Tibial nerve (tissue), 4 donors: Measurements from ENCODE around the gene SSR3. TPM values are rescaled to one million over a fixed set of nuclear protein-coding genes. Genes with fewer than 3 reads are reported as not detected.

Source experiments
- DNase-seq, 2 donors: peaks; one replicate each; pipeline ENCODE4 v3.0.0-alpha.2; 2019; ENCODE audit warnings: low spot score in 2 of 2
- H3K27ac ChIP-seq, 4 donors: fragments of 200-600 bp; sonication (generic) in 3 of 4; one replicate each; pipeline ENCODE4 v1.5.1; 2017 to 2019; ENCODE audit warnings: mild to moderate bottlenecking in 1 of 4
- H3K27me3 ChIP-seq, 2 donors: fragments of 200-600 bp; sonication (generic) in 1 of 2; one replicate each; pipeline versions ENCODE4 v1.5.1 to v1.6.0; 2017 to 2019
- H3K36me3 ChIP-seq, 3 donors: fragments of 200-600 bp; sonication (generic); one replicate each; pipeline ENCODE4 v1.5.1; 2018 to 2019
- H3K4me1 ChIP-seq, 4 donors: fragments of 200-600 bp; sonication (generic) in 3 of 4; one replicate each; pipeline ENCODE4 v1.5.1; 2017 to 2019
- H3K4me3 ChIP-seq, 4 donors: fragments of 200-600 bp; sonication (generic) in 3 of 4; one replicate each; pipeline ENCODE4 v1.5.1; 2017 to 2019; ENCODE audit warnings: mild to moderate bottlenecking in 1 of 4, moderate library complexity in 1 of 4
- H3K9me3 ChIP-seq, 4 donors: fragments of 200-600 bp; sonication (generic) in 3 of 4; one replicate each; pipeline ENCODE4 v1.5.1; 2017 to 2019
- CTCF ChIP-seq, 5 experiments: fragments of 200-600 bp in 3 of 5; fragments of 450-650 bp in 2 of 5; sonication (generic) in 3 of 5; IDR thresholded peaks; one replicate each; pipeline ENCODE4 v1.5.1; 2016 to 2019; ENCODE audit warnings: antibody characterized with exemption in 5 of 5, mild to moderate bottlenecking in 3 of 5, moderate library complexity in 2 of 5
- EP300 ChIP-seq, 2 donors: sonication (generic); formaldehyde crosslinking; IDR thresholded peaks; one replicate each; pipeline ENCODE4 v1.6.1; 2017; ENCODE audit warnings: antibody characterized with exemption in 2 of 2, mild to moderate bottlenecking in 1 of 2
- POLR2A ChIP-seq, 2 donors: fragments of 450-650 bp; IDR thresholded peaks; one replicate each; pipeline ENCODE4 v1.6.1; 2017; ENCODE audit warnings: antibody characterized with exemption in 2 of 2, mild to moderate bottlenecking in 2 of 2, moderate library complexity in 2 of 2
- WGBS, 2 donors: methylation state at CpG; one replicate each; pipeline ENCODE4 v1.1.5; 2018; 5-methylcytosine and 5-hydroxymethylcytosine counted together
- total RNA-seq, 4 donors: library from RNA; depleted of rRNA; stranded (reverse); fragments of >200 nt; gene quantifications; one replicate each; pipeline ENCODE4 v1.1.0, GENCODE V29; 2016

SSR3 gene
- total RNA-seq, 4 donors from 2014 or later = 73.2 to 88.5 (median 79.0) TPM

DNA sequence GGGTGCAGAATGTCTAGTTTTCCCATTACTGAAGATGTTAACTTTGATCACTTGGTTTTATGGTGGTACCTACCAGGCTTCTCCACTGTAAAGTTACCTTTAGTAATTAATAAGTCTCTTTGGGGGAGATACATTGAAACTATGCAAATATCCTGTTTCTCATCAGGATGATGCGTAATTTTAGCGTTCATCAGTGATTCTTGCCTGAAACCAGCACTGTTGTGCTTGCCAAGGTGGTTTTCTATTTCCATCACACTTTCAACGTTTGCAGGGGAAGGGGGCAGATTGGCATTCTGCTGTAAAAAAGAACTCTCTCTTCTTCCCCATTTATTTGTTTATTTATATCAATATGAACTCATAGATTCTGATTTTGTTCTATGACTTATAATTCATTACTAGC, 61.0 kb downstream of the SSR3 start:
- peaks cover 0 to 2% (median 0%) of the 10 kb centered on the region in 4 donors for H3K4me1 ChIP-seq
- 87 to 90% methylated on average over 3 of the region's 3 CpGs for WGBS, 2 donors

GRCh38 chr3:156492801-156493261, 62.1 kb downstream of the SSR3 start:
- H3K9me3 ChIP-seq = no peaks in the 10 kb centered on the region
- H3K4me1 ChIP-seq = peaks cover 0 to 2% (median 0%) of the 10 kb centered on the region in 4 donors
- H3K27ac ChIP-seq = no peak overlapping the region
- WGBS, 2 donors = 54 to 58% methylated on average over 3 of the region's 3 CpGs
- H3K4me3 ChIP-seq = no peak overlapping the region
- H3K36me3 ChIP-seq = no peaks in the 10 kb centered on the region
- TF ChIP-seq EP300 (IDR thresholded peaks at IDR 0.05) = no peak
- TF ChIP-seq POLR2A (IDR thresholded peaks at IDR 0.05) = no peak
- no peak for TF ChIP-seq CTCF (IDR thresholded peaks at IDR 0.05)
- DNase-seq = no peak
- no peaks in the 10 kb centered on the region for H3K27me3 ChIP-seq

More for the DNA sequence above, 61.0 kb downstream of the SSR3 start:
- TF ChIP-seq CTCF (IDR thresholded peaks at IDR 0.05) = no peak
- TF ChIP-seq EP300 (IDR thresholded peaks at IDR 0.05) = no peak
- TF ChIP-seq POLR2A (IDR thresholded peaks at IDR 0.05) = no peak
- Histone ChIP-seq H3K4me3 (no peak overlapping the region), H3K9me3 (peaks cover 0 to 6% (median 0%) of the 10 kb centered on the region in 4 donors), H3K27me3 (no peaks in the 10 kb centered on the region), H3K36me3 (no peaks in the 10 kb centered on the region), H3K27ac (no peak overlapping the region)
- no peak for DNase-seq

DNA sequence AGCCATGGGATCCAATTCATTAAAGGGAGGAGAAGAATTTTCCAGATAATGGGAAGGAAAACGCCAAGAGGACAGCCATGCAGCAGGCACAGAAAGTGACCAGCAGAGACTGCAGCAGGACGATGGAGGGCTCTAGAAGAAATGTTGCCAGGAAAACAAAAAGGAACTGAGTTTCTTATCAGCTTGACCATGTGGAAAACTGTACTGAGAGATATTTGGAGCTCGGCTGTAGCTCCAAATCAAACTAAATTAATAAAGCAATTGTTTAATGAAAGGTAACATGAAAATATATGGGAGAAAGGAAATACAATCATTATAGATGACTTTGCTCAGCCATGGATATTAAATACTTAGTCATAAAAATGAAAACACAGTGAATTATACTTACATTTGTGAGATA, 63.7 kb downstream of the SSR3 start:
- no peak for TF ChIP-seq POLR2A (IDR thresholded peaks at IDR 0.05)
- TF ChIP-seq EP300 (IDR thresholded peaks at IDR 0.05) = no peak
- no peak for TF ChIP-seq CTCF (IDR thresholded peaks at IDR 0.05)
- Histone ChIP-seq H3K27me3 (no peaks in the 10 kb centered on the region), H3K27ac (no peak overlapping the region), H3K4me1 (peaks cover 0 to 2% (median 0%) of the 10 kb centered on the region in 4 donors), H3K9me3 (no peaks in the 10 kb centered on the region), H3K36me3 (no peaks in the 10 kb centered on the region), H3K4me3 (no peak overlapping the region)
- WGBS, 2 donors = 77 to 85% methylated on average over 3 of the region's 3 CpGs
- no peak for DNase-seq

Other genes starting within 250 kb of the SSR3 start
- 100 to 1,000 TPM in 1 of 4 donors, 10 to 100 TPM in 3; 41.7 to 115 (median 65.3) TPM for gene TIPARP, start 119.5 kb upstream of the SSR3 start, total RNA-seq